CD4-positive, alpha-beta T cell treated with Interleukin-6 for 4 hours (primary cell): ENCODE results near the gene KCNT1.

Experiments
- DNase-seq: peaks from one replicate; pipeline ENCODE4 v3.0.0-alpha.2; 2020; ENCODE audit warnings: mixed read lengths

Gene KCNT1

GRCh38 chr9:135728436-135729110 lies 26.6 kb downstream of the KCNT1 start:
- DNase-seq, result no peak

DNA sequence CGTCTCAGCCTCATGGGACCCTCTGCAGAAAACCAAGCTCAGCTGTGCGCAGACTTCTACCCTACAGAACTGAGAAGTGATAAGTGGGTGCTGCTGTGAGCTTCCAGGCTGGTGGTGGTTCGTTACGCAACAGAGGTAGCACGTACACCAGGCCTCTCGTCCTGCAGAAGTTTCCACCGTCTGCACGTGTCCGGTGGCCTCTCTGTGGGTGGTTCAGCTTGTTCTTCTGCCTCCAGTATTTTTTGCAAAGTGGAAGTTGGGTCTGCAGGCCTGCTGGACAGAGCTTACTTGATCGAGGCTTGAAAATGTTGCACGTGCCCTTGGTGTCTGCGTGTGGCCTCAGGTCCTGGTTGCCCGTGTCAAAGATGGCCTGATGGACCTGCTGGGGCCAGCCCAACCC lies 27.5 kb downstream of the KCNT1 start:
- no peak for DNase-seq

DNA sequence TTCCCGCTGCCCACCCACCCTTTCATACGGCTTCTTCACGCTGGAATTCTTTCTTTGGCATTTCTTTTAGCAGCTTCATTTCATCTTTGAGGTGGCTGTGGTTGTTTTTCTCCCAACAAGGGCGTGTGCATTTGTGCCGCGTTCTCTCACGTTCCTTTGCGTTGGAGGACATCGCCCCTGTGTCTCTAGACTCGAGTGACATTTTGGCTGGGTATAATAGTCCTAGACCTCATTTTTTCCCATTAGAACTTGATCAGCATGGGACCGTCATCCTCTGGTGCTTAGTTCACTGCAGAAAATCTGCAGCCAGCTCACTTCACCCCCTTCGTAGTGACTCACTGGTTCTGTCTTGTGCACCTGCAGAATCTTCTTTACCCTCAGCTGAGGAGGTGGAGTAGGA lies 29.5 kb downstream of the KCNT1 start:
- DNase-seq, result no peak

GRCh38 chr9:135732569-135733257 lies 30.7 kb downstream of the KCNT1 start:
- DNase-seq, result no peak

GRCh38 chr9:135734616-135735144 lies 32.7 kb downstream of the KCNT1 start:
- no peak for DNase-seq

DNA sequence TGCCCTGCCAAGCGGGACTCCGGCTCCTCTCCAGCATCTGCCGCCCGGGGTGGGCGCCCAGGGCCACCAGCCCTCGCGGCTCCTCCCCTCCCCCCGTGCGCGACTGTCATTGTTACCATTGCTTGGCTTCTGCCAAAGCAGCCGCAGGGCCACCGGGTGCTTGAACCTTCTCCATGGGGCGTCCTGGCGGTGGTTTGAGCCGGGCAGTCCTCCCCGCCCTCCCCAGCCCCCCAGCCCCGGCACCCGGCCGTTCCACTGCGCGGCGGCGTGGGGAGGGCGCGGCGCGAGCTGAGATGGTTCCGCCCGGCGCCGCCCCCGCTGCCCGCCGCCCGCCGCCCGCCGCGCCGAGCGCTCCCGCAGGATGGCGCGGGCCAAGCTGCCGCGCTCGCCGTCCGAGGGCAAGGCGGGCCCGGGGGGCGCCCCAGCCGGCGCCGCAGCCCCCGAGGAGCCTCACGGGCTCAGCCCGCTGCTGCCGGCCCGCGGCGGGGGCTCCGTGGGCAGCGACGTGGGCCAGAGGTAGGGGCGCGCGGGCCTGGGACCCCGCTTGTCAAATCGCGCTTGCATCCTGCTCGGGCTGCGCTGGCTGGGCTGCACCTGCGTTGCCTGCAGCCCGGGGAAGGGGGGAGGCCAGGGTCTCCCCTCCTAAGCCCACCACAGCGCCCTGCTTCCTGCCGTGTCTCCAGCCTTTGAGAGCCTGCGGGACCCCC lies 34.4 kb downstream of the KCNT1 start:
- DNase-seq, result no peak

GRCh38 chr9:135736979-135737839 lies 35.2 kb downstream of the KCNT1 start:
- no peak for DNase-seq

GRCh38 chr9:135737840-135738521 lies 36.0 kb downstream of the KCNT1 start:
- no peak for DNase-seq

DNA sequence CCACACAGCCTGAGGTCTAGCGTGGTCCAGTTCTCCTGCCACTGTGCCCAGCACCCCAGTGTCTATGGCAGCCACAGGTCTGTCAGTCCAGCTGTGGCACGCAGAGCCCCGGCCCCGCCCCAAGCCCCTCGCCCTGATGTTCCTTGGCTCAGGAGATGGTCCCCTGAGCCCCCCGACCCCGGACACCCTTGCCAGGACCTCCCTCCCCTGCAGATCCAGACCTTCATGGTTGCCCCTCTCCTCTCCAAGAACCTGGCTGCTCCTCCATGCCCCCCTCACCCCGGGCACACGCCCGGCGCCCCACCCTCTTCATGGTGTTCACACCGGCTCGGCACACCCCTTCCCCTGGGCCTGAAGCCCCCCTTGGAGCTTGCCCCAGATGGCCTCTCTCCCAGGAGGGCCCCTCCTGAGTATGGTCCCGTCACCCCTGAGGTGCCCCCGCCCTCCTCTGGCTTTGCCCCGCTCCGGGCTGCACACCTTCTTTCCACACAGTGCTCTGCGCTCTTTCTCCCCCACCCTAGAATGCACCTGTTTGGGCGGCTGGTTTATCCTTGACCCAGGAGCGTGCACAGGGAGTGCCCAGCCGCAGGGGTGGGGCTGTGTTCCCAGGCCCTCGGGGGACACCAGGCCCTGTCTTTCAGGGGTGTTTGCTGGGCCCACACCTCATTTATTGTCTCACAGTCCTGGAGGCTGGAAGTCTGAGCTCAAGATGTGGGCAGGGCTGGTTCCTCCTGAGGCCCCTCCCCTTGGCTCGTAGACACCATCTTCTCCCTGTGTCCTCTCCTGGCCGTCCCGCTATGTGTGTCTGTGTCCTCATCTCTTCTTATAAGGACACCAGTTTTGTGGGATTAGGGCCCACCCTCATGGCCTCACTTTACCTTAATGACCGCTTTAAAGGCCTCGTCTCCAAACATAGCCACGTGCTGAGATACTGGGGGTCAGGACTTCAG lies 37.6 kb downstream of the KCNT1 start:
- DNase-seq, result no peak

- DNase-seq, result no peak
Measured at GRCh38 chr9:135741276-135742219, 39.6 kb downstream of the KCNT1 start.

GRCh38 chr9:135743021-135743420 lies 41.0 kb downstream of the KCNT1 start:
- no peak for DNase-seq

- no peak for DNase-seq
Measured at GRCh38 chr9:135743546-135744332, 41.8 kb downstream of the KCNT1 start.

DNA sequence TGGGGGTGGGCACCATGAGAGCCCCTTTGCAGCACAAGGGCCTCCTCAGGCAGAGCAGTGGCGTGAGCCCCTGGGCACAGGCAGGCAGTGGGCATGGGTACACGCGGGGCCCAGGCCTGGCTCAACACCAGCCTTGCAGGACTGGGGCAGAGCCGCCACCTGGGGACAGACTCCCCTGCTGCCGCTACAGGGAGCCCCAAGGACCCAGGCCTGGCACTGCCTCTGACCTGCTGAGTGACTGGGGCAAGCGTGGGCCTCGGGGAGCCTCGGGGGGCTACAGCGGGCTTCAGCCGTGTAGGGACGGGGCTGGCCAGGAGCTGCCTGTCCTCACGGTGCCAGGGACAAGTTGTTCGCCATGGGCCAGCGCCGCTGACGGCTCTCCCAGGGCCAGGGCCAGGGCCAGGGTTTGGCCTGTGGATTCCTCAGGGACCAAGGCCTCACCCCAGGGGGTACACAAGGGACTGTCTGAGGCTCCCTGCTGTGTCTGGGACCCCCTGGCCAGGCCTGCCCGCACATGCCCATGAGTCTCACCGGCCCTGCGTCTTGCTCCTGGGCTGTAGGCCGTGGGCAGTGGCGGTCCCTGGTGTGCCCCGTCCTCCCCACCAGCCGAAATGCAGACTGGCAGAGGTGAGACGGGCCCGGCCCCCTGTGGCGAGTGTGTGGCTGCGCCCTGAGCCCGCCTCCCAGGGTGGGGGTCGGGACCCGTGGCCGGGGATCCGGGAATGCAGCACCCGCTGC lies 42.5 kb downstream of the KCNT1 start:
- no peak for DNase-seq

DNA sequence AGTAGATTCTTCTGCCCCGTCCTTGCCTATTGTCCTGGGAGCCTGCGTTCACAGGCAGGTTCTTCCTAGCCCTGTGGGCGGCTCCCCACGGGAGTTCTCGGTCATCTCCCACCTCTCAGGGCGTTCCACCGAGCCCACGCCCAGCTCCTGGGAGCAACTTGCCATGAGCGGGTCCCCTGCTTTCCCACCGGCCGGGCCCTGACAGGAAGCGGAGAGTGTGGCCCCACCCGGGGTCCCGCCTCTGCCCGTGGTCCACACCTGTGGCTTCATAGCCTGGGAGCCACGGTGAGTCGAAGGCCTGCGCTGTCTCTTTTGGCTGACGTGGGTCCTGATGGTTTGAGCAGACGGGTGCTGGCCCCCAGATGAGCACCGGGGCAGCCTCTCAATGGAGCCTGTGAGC lies 43.2 kb downstream of the KCNT1 start:
- no peak for DNase-seq

DNA sequence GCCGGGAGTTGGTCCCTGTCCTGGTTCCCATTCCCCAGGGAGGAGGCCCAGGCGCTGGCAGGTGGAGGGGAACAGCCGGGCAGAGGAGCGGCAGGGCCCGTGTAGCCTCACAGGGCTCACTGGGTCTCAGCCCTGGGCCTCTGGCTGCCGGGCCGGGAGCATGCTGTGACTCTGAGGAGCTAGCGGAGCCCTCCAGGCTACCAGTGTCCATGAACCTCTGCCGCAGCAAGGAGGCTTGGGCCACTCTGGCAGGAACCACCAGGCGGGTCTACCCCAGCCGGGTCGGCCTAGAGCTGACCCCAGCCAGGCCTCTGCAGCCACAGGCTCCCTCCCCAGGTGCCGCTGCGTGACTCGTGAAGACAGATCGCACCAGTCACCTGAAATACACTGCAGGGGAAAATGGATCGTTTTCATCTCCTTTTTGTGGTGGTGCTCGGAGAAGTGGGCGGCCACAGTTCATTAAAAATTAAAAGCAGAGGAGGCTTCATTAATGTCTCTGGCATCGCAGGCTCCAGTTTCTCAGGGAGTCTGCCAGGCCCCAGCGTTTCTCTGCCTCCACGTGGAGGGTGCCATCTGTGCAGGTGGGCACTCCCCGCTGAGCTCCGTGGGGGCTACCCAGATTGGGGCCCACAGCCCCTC lies 43.8 kb downstream of the KCNT1 start:
- DNase-seq, result no peak

DNA sequence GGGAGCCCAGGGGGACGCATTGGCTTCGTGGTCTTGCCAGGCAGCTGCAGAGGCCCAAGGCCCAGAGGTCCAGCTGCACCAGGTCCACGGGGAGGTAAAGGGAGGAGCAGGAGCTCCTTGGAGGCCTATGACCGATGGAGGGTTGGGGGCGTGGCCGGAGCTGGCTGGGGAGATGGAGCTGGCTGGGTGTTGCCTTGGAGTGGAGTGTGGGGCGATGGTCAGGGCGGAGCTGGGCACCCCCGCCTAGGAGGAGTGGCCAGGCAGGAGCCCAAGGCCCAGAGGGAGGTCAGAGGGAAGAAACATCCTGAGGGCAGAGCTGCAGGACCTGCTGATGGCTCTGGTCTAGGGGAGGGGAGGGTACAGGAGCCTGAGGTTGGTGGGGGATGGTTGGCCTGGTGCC lies 44.6 kb downstream of the KCNT1 start:
- DNase-seq, result no peak

DNA sequence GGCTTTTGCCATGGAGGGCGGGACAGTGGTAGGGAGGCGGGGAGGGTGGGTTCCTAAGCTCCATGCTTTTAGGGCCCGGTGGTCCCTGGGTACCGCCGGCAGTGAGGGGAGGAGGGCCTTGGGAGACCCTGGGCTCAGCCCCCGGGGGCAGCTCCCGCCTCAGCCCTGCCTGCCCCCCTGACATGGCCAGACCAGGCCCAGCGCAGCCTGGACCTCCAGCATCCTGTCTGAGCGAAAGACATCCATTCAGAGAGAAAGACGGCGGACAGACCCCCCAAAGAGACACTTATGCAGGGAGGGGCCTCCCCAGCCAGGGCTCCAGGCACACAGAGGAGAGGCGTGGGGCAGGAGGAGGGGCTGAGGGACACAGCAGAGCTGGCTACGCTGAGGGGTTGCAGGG lies 45.3 kb downstream of the KCNT1 start:
- no peak for DNase-seq

DNA sequence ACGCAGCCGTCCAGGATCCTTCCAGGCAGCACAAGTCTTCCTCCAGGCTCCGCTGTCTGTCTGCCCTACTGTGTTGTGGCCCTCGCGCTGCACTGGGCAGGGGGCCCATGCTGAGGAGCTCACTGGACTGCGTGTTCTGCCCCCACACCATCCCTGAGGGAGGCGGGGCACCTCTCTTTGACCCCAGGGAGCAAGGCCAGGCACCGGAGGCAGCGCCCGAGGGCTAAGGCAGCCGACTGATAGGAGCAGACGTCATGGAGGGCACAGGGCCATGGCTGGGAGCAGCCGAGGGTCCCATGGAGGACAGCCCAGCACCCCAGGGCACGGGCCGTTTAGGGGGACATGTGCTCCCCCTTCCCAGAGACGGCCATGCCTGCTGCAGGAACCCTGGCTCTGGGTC lies 46.7 kb downstream of the KCNT1 start:
- DNase-seq, result no peak
